Activated CD4-positive, alpha-beta T cell treated with anti-CD3 and anti-CD28 coated beads for 36 hours (primary cell): ENCODE results near the gene NGRN. TPM values are rescaled to one million over a fixed set of nuclear protein-coding genes. Genes with fewer than 3 reads are reported as not detected.

Source experiments
- ATAC-seq: fragments of 200-7000 bp; cut with Tn5 transposase; one replicate; pipeline ENCODE4 v1.10.0; 2021; ENCODE audit warnings: mild to moderate bottlenecking, moderate library complexity
- CTCF ChIA-PET: fragments of 350-600 bp; sonication (Branson Sonifier 250); formaldehyde crosslinking; loops from one replicate; lab custom pipeline; 2021; ENCODE audit warnings: antibody characterized with exemption; lab: Charles Lee
- POLR2A ChIA-PET: fragments of 350-600 bp; sonication (Branson Sonifier 250); formaldehyde crosslinking; loops from one replicate; lab custom pipeline; 2021; ENCODE audit warnings: antibody characterized with exemption, inconsistent platforms; lab: Charles Lee
- DNase-seq: peaks from one replicate; pipeline ENCODE4 v3.0.0-alpha.2; 2020
- H3K27ac Mint-ChIP-seq: one replicate; pipeline ENCODE4 v1.8.0; 2021; ENCODE audit warnings: mixed read lengths
- H3K27me3 Mint-ChIP-seq: one replicate; pipeline ENCODE4 v1.8.0; 2021; ENCODE audit warnings: mixed read lengths
- H3K36me3 Mint-ChIP-seq: one replicate; pipeline ENCODE4 v1.8.0; 2021; ENCODE audit warnings: low read depth, mixed read lengths
- H3K4me1 Mint-ChIP-seq: one replicate; pipeline ENCODE4 v1.8.0; 2021; ENCODE audit warnings: mixed read lengths
- H3K4me3 Mint-ChIP-seq: one replicate; pipeline ENCODE4 v1.8.0; 2021; ENCODE audit warnings: mild to moderate bottlenecking, moderate library complexity, mixed read lengths
- H3K9me3 Mint-ChIP-seq: one replicate; pipeline ENCODE4 v1.8.0; 2021; ENCODE audit warnings: low read depth, mixed read lengths
- intact Hi-C, 2 experiments: fragments of 100-400 bp; cut with DNase I in 1 of 2; cut with micrococcal nuclease in 1 of 2; formaldehyde crosslinking; loops; one replicate each; pipeline versions ENCODE4 v1.14.2 to v1.15.1; 2022 to 2024; cut with DNase I, micrococcal nuclease
- total RNA-seq, 2 experiments: library from RNA; stranded (reverse); gene quantifications; one replicate each; pipeline ENCODE4 v1.2.3, GENCODE V29; 2021

The NGRN gene
- total RNA-seq, 2 experiments from 2014 or later, result 22.0 to 23.9 TPM

GRCh38 chr15:90227816-90228772 lies 37.4 kb upstream of the NGRN start:
- H3K4me3 Mint-ChIP-seq, result no peak overlapping the region
- ChIA-PET POLR2A (no interaction called here), CTCF (interaction anchor here (0.6 kb wide), 1 partner anchor 354 kb away, joined by 4 read pairs; no protein-coding TSS in a partner anchor)
- H3K4me1 Mint-ChIP-seq, result peaks cover 35% of the 10 kb centered on the region
- peaks cover 41% of the 10 kb centered on the region for H3K36me3 Mint-ChIP-seq
- DNase-seq (no peak), ATAC-seq (no peak)
- H3K9me3 Mint-ChIP-seq, result no peaks in the 10 kb centered on the region
- no peak overlapping the region for H3K27ac Mint-ChIP-seq
- intact Hi-C loops, result no loop called here
- H3K27me3 Mint-ChIP-seq, result no peaks in the 10 kb centered on the region

- Mint-ChIP-seq H3K4me1 (peaks cover 35% of the 10 kb centered on the region), H3K27me3 (no peaks in the 10 kb centered on the region), H3K27ac (peak overlapping the region; percentile 42), H3K9me3 (no peaks in the 10 kb centered on the region), H3K4me3 (no peak overlapping the region), H3K36me3 (peaks cover 41% of the 10 kb centered on the region)
- DNase-seq (no peak), ATAC-seq (no peak)
- intact Hi-C loops, result no loop called here
- ChIA-PET CTCF (interaction anchor here (0.6 kb wide), 1 partner anchor 354 kb away, joined by 4 read pairs; no protein-coding TSS in a partner anchor), POLR2A (no interaction called here)
These were observed 36.5 kb upstream of the NGRN start for GRCh38 chr15:90228960-90229359.

DNA sequence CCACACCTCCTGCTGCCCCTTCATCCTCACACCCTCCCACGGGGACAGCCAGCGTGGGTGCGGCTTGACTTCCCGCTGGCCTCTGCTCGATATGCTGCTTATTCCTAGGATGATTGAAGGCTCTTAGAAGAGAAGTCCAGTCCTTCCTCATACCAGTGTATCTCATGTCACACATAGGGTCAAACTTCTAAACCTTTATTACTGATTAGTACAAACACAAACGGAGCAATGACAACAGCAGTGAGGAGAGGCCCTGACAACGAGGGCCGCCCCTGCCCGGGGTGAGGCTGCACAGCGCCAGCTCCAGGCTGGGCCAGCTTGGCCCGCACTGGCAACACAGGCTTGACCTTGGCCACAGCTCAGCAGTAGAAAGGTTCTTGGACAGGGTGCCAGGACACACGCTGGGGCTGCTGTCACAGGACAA lies 35.4 kb upstream of the NGRN start:
- Mint-ChIP-seq H3K4me1 (peaks cover 44% of the 10 kb centered on the region), H3K36me3 (peaks cover 39% of the 10 kb centered on the region), H3K27me3 (no peaks in the 10 kb centered on the region), H3K27ac (peak overlapping the region; percentile 97), H3K9me3 (no peaks in the 10 kb centered on the region), H3K4me3 (peak overlapping the region; percentile 99)
- intact Hi-C loops, result loop anchor here (2.0 to 5.0 kb wide), 5 partner anchors 29 to 538 kb away; partner anchors contain the start of genes IDH2 (in 1 of the 2), PEX11A (in 1 of the 2), SEMA4B (in 1 of the 2) and WDR93 (in 1 of the 2)
- DNase-seq (no peak), ATAC-seq (no peak)
- ChIA-PET POLR2A (no interaction called here), CTCF (interaction anchor here (1.6 to 2.1 kb wide), 2 partner anchors 8 to 11 kb away, joined by 5 to 11 read pairs; no protein-coding TSS in a partner anchor)

DNA sequence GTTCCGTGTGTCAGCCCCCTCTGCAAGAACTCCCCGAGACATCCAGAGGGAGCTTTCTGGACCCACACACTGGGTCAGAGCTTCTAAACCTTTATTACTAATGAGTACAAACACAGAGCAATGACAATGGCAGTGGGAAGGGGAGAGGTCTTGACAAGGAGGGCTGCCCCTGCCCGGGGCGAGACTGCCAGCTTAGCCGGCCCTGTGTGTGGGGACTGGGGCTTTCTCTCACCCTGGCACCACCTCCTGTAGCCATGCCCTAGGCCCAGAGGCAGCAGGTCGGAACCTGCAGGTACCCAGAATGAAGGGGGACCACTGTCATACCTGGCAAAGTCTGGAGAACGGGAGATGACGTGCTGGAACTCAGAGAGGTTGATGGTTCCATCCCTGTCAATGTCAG lies 34.9 kb upstream of the NGRN start:
- Mint-ChIP-seq H3K9me3 (no peaks in the 10 kb centered on the region), H3K36me3 (peaks cover 39% of the 10 kb centered on the region), H3K27me3 (no peaks in the 10 kb centered on the region), H3K27ac (peak overlapping the region; percentile 97), H3K4me1 (peaks cover 46% of the 10 kb centered on the region), H3K4me3 (peak overlapping the region; percentile 99)
- CTCF ChIA-PET, result interaction anchor here (1.0 to 3.0 kb wide), 5 partner anchors 9 to 88 kb away, joined by 3 to 13 read pairs (median 5); no protein-coding TSS in a partner anchor
- ATAC-seq (no peak), DNase-seq (no peak)
- intact Hi-C loops, result loop anchor here (1.0 to 5.0 kb wide), 6 partner anchors 29 to 538 kb away; partner anchors contain the start of genes SEMA4B (in 2 of the 2), IDH2 (in 1 of the 2), PEX11A (in 1 of the 2) and WDR93 (in 1 of the 2)
- POLR2A ChIA-PET, result no interaction called here

DNA sequence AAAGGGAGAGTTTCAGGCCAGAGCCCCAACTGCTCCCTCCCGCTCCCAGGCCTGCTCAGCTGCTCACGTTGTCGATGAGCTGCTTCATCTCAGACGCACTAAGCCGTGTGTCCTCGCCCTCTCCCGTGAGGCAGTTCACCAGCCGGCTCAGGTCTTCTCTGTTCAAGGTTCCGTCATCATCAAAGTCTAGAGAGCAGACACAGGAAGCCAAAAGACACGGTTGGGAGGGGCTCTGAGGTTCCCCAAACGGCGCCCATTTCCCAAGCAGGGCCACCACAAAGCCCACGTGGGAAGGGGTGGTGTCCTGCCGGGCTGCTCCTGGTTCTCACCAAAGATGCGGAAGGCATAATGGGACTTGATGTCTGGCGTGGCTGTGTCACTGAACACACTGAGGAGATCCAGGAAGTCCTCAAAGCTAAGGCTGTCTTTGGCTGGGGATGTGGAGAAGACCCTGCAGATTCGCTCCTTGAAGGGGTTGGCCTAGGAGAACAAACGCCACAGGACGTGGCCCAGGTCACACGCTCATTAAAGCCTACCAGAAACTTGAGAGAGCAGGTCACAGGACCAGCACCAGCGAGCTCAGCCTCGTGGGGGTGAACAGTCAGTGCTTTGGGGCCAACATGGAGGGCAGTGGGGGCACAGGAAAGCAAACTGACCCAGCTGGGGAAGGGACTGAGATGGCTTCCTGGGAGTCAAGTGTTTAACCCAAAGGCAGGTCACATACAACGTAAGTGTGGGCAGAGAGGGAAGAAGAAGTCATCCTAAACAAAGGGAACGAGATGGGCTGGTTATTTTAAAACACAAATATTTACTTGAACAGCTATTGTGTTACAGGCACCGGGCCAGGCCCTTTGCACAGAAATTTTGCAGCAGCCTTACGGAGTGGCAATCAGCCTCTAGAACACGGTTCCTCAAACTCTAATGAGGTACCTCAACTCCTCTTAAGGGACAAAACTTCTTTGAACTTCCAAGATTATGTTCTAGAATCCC lies 34.1 kb upstream of the NGRN start:
- peak overlapping the region; percentile 99 for H3K4me3 Mint-ChIP-seq
- POLR2A ChIA-PET, result interaction anchor here (0.6 to 1.3 kb wide), 2 partner anchors 10 to 36 kb away, joined by 3 read pairs; no protein-coding TSS in a partner anchor
- DNase-seq (peak; percentile 85), ATAC-seq (peak; percentile 69)
- H3K27me3 Mint-ChIP-seq, result no peaks in the 10 kb centered on the region
- CTCF ChIA-PET, result interaction anchor here (0.5 to 3.0 kb wide), 9 partner anchors 9 to 330 kb away, joined by 3 to 13 read pairs (median 4); no protein-coding TSS in a partner anchor
- no peaks in the 10 kb centered on the region for H3K9me3 Mint-ChIP-seq
- intact Hi-C loops, result loop anchor here (1.0 to 5.0 kb wide), 6 partner anchors 30 to 539 kb away; partner anchors contain the start of genes SEMA4B (in 2 of the 2), IDH2 (in 1 of the 2), PEX11A (in 1 of the 2) and WDR93 (in 1 of the 2)
- peaks cover 46% of the 10 kb centered on the region for H3K4me1 Mint-ChIP-seq
- peak overlapping the region; percentile 97 for H3K27ac Mint-ChIP-seq
- peaks cover 42% of the 10 kb centered on the region for H3K36me3 Mint-ChIP-seq

DNA sequence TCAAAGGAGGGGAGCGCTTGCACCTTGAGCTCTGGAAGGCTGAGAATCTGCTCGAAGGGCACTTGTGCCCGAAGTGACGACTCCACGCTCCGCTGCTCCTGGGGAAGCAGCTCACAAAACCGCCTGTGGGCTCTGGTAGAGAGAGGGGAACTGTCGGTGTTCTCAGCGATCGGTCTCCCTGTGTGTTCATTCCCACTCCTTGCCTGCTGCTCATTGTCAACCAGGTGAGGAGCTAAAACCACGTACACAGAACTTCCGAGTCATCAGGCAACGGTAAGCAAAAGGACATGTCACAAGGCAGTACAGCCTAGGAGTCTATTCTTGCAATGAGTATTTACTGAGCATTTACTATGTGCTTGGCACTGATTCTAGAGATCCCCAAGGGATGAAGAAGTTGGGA lies 33.3 kb upstream of the NGRN start:
- CTCF ChIA-PET, result interaction anchor here (0.6 to 3.0 kb wide), 8 partner anchors 10 to 199 kb away, joined by 3 to 13 read pairs (median 4); no protein-coding TSS in a partner anchor
- peaks cover 44% of the 10 kb centered on the region for H3K36me3 Mint-ChIP-seq
- peak overlapping the region; percentile 97 for H3K27ac Mint-ChIP-seq
- DNase-seq (peak; percentile 50), ATAC-seq (peak; percentile 7)
- POLR2A ChIA-PET, result interaction anchor here (0.6 to 1.3 kb wide), 3 partner anchors 11 to 338 kb away, joined by 3 to 4 read pairs (median 3); partner anchors contain the start of gene AP3S2
- H3K4me1 Mint-ChIP-seq, result peaks cover 46% of the 10 kb centered on the region
- H3K27me3 Mint-ChIP-seq, result no peaks in the 10 kb centered on the region
- intact Hi-C loops, result loop anchor here (5.0 kb wide), 4 partner anchors 130 to 540 kb away; partner anchors contain the start of genes IDH2 (in 1 of the 2), PEX11A (in 1 of the 2), WDR93 (in 1 of the 2) and ZNF710 (in 1 of the 2)
- H3K4me3 Mint-ChIP-seq, result peak overlapping the region; percentile 99
- H3K9me3 Mint-ChIP-seq, result no peaks in the 10 kb centered on the region

DNA sequence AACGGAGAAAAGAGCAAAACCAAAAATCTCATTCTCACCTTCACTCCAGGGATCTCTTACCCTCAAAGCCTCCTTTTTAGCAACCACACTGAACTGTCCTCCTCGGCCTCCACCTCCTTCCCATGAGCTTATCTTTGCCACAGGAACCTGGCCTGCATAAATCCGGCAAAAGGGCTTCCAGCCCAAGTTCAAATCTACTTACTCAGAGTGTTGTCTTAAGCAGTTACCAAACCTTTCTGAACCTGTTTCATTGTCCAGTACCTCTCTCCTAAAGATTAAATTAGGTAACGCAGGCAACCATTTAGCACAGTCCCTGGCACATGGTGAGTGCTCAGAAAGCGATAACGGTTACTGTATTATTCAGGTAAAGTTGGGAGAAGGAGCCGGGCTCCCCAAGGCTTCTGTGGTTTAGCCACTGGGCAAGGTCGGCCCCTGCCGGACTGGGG lies 32.5 kb upstream of the NGRN start:
- H3K4me3 Mint-ChIP-seq, result peak overlapping the region; percentile 99
- ATAC-seq, result no peak
- no peaks in the 10 kb centered on the region for H3K27me3 Mint-ChIP-seq
- peaks cover 46% of the 10 kb centered on the region for H3K4me1 Mint-ChIP-seq
- ChIA-PET CTCF (interaction anchor here (0.6 to 3.0 kb wide), 11 partner anchors 16 to 132 kb away, joined by 3 to 13 read pairs (median 4); partner anchors contain the start of genes SEMA4B and TTLL13), POLR2A (interaction anchor here (0.5 to 1.5 kb wide), 7 partner anchors 24 to 698 kb away, joined by 3 to 9 read pairs (median 4); partner anchors contain the start of genes AP3S2, NGRN and SEMA4B)
- peak overlapping the region; percentile 97 for H3K27ac Mint-ChIP-seq
- no peaks in the 10 kb centered on the region for H3K9me3 Mint-ChIP-seq
- no peak for DNase-seq
- intact Hi-C loops, result loop anchor here (1.0 to 5.0 kb wide), 9 partner anchors 49 to 541 kb away; partner anchors contain the start of genes IDH2 (in 2 of the 2), BLM (in 1 of the 2), PEX11A (in 1 of the 2) and WDR93 (in 1 of the 2)
- H3K36me3 Mint-ChIP-seq, result peaks cover 44% of the 10 kb centered on the region

- peak; percentile 82 for ATAC-seq
- no peaks in the 10 kb centered on the region for H3K9me3 Mint-ChIP-seq
- CTCF ChIA-PET, result interaction anchor here (0.6 to 3.0 kb wide), 14 partner anchors 12 to 812 kb away, joined by 3 to 13 read pairs (median 4); partner anchors contain the start of genes NGRN, SEMA4B, TTLL13 and ZNF710
- peak; percentile 99 for DNase-seq
- intact Hi-C loops, result loop anchor here (1.0 to 5.0 kb wide), 17 partner anchors 16 to 702 kb away; partner anchors contain the start of genes IDH2 (in 2 of the 2), NGRN (in 2 of the 2), AP3S2 (in 1 of the 2) and BLM (in 1 of the 2)
- POLR2A ChIA-PET, result interaction anchor here (0.5 to 1.5 kb wide), 11 partner anchors 19 to 698 kb away, joined by 3 to 9 read pairs (median 4); partner anchors contain the start of genes AP3S2, NGRN and SEMA4B
- H3K27me3 Mint-ChIP-seq, result no peaks in the 10 kb centered on the region
- H3K4me3 Mint-ChIP-seq, result peak within 1 kb of the TSS; percentile 99
- H3K27ac Mint-ChIP-seq, result peak within 1 kb of the TSS; percentile 97
- peaks cover 46% of the 10 kb centered on the region for H3K4me1 Mint-ChIP-seq
- peaks cover 46% of the 10 kb centered on the region for H3K36me3 Mint-ChIP-seq
These were observed 31.9 kb upstream of the NGRN start, which contains the start of gene CIB1 for GRCh38 chr15:90233387-90234095. Gene CIB1, minus strand, starts transcription at chr15:90233941. Its CDS starts 56 bp downstream, at chr15:90233885.
